ENCODE data around the gene KIAA1217. TPM values are rescaled to one million over a fixed set of nuclear protein-coding genes. Genes with fewer than 3 reads are reported as not detected.

Gene KIAA1217
- total and polyA plus RNA-seq, 2 donors from 2014 or later, result 10.4 to 63.8 TPM

- no peak for FAIRE-seq
Measured at GRCh38 chr10:24475598-24475997, 266.7 kb downstream of the KIAA1217 start.

GRCh38 chr10:24476913-24477701 is 268.2 kb downstream of the KIAA1217 start:
- no peak for FAIRE-seq

More at GRCh38 chr10:24475598-24475997, 266.7 kb downstream of the KIAA1217 start:
- no peak for DNase-seq
- H3K4me3 ChIP-seq (ENCODE audit: low read length in 3 of 3), result no peak overlapping the region
- no peaks in the 10 kb centered on the region for H3K4me1 ChIP-seq (ENCODE audit: control insufficient read depth in 2 of 3, insufficient read depth in 2 of 3, low read depth in 1 of 3, low read length in 3 of 3)
- peaks cover 6 to 25% (median 10%) of the 10 kb centered on the region in 3 donors for H3K36me3 ChIP-seq (ENCODE audit: control insufficient read depth in 2 of 3, insufficient read depth in 3 of 3, low read length in 3 of 3)
- no peak overlapping the region for H3K27ac ChIP-seq (ENCODE audit: low read depth in 2 of 2, low read length in 2 of 2)
- intact Hi-C loops (cut with DNase I), result no loop called here
- H3K9me3 ChIP-seq (ENCODE audit: control insufficient read depth in 2 of 3, insufficient read depth in 1 of 3, low read length in 3 of 3), result no peaks in the 10 kb centered on the region
- TF ChIP-seq, protein P1, sequence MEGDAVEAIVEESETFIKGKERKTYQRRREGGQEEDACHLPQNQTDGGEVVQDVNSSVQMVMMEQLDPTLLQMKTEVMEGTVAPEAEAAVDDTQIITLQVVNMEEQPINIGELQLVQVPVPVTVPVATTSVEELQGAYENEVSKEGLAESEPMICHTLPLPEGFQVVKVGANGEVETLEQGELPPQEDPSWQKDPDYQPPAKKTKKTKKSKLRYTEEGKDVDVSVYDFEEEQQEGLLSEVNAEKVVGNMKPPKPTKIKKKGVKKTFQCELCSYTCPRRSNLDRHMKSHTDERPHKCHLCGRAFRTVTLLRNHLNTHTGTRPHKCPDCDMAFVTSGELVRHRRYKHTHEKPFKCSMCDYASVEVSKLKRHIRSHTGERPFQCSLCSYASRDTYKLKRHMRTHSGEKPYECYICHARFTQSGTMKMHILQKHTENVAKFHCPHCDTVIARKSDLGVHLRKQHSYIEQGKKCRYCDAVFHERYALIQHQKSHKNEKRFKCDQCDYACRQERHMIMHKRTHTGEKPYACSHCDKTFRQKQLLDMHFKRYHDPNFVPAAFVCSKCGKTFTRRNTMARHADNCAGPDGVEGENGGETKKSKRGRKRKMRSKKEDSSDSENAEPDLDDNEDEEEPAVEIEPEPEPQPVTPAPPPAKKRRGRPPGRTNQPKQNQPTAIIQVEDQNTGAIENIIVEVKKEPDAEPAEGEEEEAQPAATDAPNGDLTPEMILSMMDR (IDR thresholded peaks at IDR 0.05; ENCODE audit: borderline replicate concordance, extremely low read depth, insufficient read depth), result no peak
- H3K27me3 ChIP-seq (ENCODE audit: control insufficient read depth, insufficient read depth, low read length), result no peaks in the 10 kb centered on the region
- no peak overlapping the region for H3K9ac ChIP-seq (ENCODE audit: low read length in 3 of 3)

DNA sequence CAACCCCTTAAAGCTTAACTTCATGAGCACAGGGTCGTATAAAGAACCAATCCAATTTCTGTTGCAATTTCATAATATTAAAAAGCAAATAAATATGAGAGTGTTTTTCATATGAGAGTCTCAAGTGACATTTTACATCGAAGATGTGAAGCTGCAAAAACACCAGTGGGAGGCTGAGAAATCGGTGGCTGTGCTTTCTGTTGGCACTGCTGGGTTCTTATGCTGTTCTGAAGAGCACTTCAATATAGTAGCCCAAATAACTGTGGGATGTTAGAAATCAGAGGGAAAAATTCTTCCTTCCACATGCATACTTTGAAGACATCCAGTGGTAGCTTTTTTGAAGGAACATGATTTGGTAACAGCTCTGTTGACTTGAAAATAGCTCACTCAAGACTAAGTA is 269.0 kb downstream of the KIAA1217 start:
- Histone ChIP-seq H3K9ac (ENCODE audit: low read length in 3 of 3) (no peak overlapping the region), H3K9me3 (ENCODE audit: control insufficient read depth in 2 of 3, insufficient read depth in 1 of 3, low read length in 3 of 3) (no peaks in the 10 kb centered on the region), H3K4me3 (ENCODE audit: low read length in 3 of 3) (no peak overlapping the region), H3K4me1 (ENCODE audit: control insufficient read depth in 2 of 3, insufficient read depth in 2 of 3, low read depth in 1 of 3, low read length in 3 of 3) (no peaks in the 10 kb centered on the region), H3K27me3 (ENCODE audit: control insufficient read depth, insufficient read depth, low read length) (no peaks in the 10 kb centered on the region), H3K36me3 (ENCODE audit: control insufficient read depth in 2 of 3, insufficient read depth in 3 of 3, low read length in 3 of 3) (peaks cover 3 to 23% (median 8%) of the 10 kb centered on the region in 3 donors), H3K27ac (ENCODE audit: low read depth in 2 of 2, low read length in 2 of 2) (no peak overlapping the region)
- DNase-seq (no peak), FAIRE-seq (no peak)
- TF ChIP-seq, protein P1 (IDR thresholded peaks at IDR 0.05; ENCODE audit: borderline replicate concordance, extremely low read depth, insufficient read depth), result no peak
- intact Hi-C loops (cut with DNase I), result no loop called here

More at GRCh38 chr10:24476913-24477701, 268.2 kb downstream of the KIAA1217 start:
- Histone ChIP-seq H3K27me3 (ENCODE audit: control insufficient read depth, insufficient read depth, low read length) (no peaks in the 10 kb centered on the region), H3K36me3 (ENCODE audit: control insufficient read depth in 2 of 3, insufficient read depth in 3 of 3, low read length in 3 of 3) (peaks cover 6 to 25% (median 10%) of the 10 kb centered on the region in 3 donors), H3K27ac (ENCODE audit: low read depth in 2 of 2, low read length in 2 of 2) (no peak overlapping the region), H3K4me1 (ENCODE audit: control insufficient read depth in 2 of 3, insufficient read depth in 2 of 3, low read depth in 1 of 3, low read length in 3 of 3) (no peaks in the 10 kb centered on the region), H3K9me3 (ENCODE audit: control insufficient read depth in 2 of 3, insufficient read depth in 1 of 3, low read length in 3 of 3) (no peaks in the 10 kb centered on the region), H3K4me3 (ENCODE audit: low read length in 3 of 3) (no peak overlapping the region), H3K9ac (ENCODE audit: low read length in 3 of 3) (no peak overlapping the region)
- DNase-seq, result no peak
- intact Hi-C loops (cut with DNase I), result no loop called here
- TF ChIP-seq, protein P1 (IDR thresholded peaks at IDR 0.05; ENCODE audit: borderline replicate concordance, extremely low read depth, insufficient read depth), result no peak

Measured in kidney (tissue), 14 donors.